22Rv1 (cell line): ENCODE measurements around the gene RPS19BP1.

Experiments
- ZFX ChIP-seq: fragments of 450-650 bp; IDR thresholded peaks from 2 replicates; pipeline ENCODE4 v1.6.1; 2017; ENCODE audit warnings: antibody characterized with exemption, borderline replicate concordance
- TF ChIP-seq, protein P1 (sequence below): fragments of 450-650 bp; IDR thresholded peaks from 2 replicates; pipeline ENCODE4 v1.5.1; 2017; ENCODE audit warnings: mild to moderate bottlenecking

GRCh38 chr22:39491696-39492095, 40.9 kb downstream of the RPS19BP1 start:
- TF ChIP-seq, protein P1, sequence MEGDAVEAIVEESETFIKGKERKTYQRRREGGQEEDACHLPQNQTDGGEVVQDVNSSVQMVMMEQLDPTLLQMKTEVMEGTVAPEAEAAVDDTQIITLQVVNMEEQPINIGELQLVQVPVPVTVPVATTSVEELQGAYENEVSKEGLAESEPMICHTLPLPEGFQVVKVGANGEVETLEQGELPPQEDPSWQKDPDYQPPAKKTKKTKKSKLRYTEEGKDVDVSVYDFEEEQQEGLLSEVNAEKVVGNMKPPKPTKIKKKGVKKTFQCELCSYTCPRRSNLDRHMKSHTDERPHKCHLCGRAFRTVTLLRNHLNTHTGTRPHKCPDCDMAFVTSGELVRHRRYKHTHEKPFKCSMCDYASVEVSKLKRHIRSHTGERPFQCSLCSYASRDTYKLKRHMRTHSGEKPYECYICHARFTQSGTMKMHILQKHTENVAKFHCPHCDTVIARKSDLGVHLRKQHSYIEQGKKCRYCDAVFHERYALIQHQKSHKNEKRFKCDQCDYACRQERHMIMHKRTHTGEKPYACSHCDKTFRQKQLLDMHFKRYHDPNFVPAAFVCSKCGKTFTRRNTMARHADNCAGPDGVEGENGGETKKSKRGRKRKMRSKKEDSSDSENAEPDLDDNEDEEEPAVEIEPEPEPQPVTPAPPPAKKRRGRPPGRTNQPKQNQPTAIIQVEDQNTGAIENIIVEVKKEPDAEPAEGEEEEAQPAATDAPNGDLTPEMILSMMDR: no peak
- no peak for TF ChIP-seq ZFX
